ENCODE results near the gene CLIP1. TPM values are rescaled to one million over a fixed set of nuclear protein-coding genes. Genes with fewer than 3 reads are reported as not detected.
A peak's percentile ranks its signal among the peaks of the same experiment; 100 is the strongest.

The CLIP1 gene
- total and polyA plus RNA-seq, 2 of the 13 experiments (the other 11 are each of a cell fraction or from before 2014, with no cell fraction given): 28.9 to 43.7 TPM

- TF ChIP-seq HMGXB3 (CRISPR knock-in tag; IDR thresholded peaks at IDR 0.05; ENCODE audit: borderline replicate concordance) (peak; percentile 59; the same call in 1 of the 2 replicates), GABPB1 (CRISPR knock-in tag; IDR thresholded peaks at IDR 0.05) (peak; percentile 99), FOXA3 (CRISPR knock-in tag; IDR thresholded peaks at IDR 0.05) (peak; percentile 70), THAP11 (CRISPR knock-in tag; IDR thresholded peaks at IDR 0.05) (peak; percentile 94), POLR2G (IDR thresholded peaks at IDR 0.05; ENCODE audit: low read depth, low read length) (peak; percentile 98), ZNF839 (CRISPR knock-in tag; IDR thresholded peaks at IDR 0.05; ENCODE audit: borderline replicate concordance) (peak; percentile 49; the same call in 1 of the 2 replicates), AHR (CRISPR knock-in tag; IDR thresholded peaks at IDR 0.05) (0 out of 2 replicates have a peak, but pooled peaks have one; percentile 60), ZBTB34 (CRISPR knock-in tag; IDR thresholded peaks at IDR 0.05) (0 out of 2 replicates have a peak, but pooled peaks have one; percentile 29), CTCF (CRISPR knock-in tag; IDR thresholded peaks at IDR 0.05) (peak; percentile 26; the same call in 1 of the 2 replicates), FOXP4 (CRISPR knock-in tag; IDR thresholded peaks at IDR 0.05) (peak; percentile 42), PRDM4 (CRISPR knock-in tag; IDR thresholded peaks at IDR 0.05; ENCODE audit: borderline replicate concordance) (0 out of 2 replicates have a peak, but pooled peaks have one; percentile 72), ARNTL (CRISPR knock-in tag; IDR thresholded peaks at IDR 0.05) (peak; percentile 24; the same call in 1 of the 2 replicates), ARHGAP35 (CRISPR knock-in tag; IDR thresholded peaks at IDR 0.05; ENCODE audit: borderline replicate concordance) (peak; percentile 79; the same call in 1 of the 2 replicates), TGIF2 (CRISPR knock-in tag; IDR thresholded peaks at IDR 0.05) (peak; percentile 68; the same call in 1 of the 2 replicates)
- TF ChIP-seq, protein P1, sequence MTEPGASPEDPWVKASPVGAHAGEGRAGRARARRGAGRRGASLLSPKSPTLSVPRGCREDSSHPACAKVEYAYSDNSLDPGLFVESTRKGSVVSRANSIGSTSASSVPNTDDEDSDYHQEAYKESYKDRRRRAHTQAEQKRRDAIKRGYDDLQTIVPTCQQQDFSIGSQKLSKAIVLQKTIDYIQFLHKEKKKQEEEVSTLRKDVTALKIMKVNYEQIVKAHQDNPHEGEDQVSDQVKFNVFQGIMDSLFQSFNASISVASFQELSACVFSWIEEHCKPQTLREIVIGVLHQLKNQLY (CRISPR knock-in tag; IDR thresholded peaks at IDR 0.05): peak; percentile 72
These were observed 196.6 kb downstream of the CLIP1 start, which contains the start of gene DIABLO (continued) for GRCh38 chr12:122225683-122226365.
